GM04503 (cell line): ENCODE measurements around the gene MKLN1.

Source experiments
- DNase-seq: peaks from one replicate; pipeline ENCODE4 v3.0.0-alpha.2; 2012; ENCODE audit warnings: low read depth

Gene MKLN1

GRCh38 chr7:131522325-131522930, 194.8 kb downstream of the MKLN1 start:
- DNase-seq: no peak

- no peak for DNase-seq
Observed at GRCh38 chr7:131524115-131524514, 196.4 kb downstream of the MKLN1 start.

- DNase-seq: no peak
Observed at GRCh38 chr7:131524703-131525102, 197.0 kb downstream of the MKLN1 start.

DNA sequence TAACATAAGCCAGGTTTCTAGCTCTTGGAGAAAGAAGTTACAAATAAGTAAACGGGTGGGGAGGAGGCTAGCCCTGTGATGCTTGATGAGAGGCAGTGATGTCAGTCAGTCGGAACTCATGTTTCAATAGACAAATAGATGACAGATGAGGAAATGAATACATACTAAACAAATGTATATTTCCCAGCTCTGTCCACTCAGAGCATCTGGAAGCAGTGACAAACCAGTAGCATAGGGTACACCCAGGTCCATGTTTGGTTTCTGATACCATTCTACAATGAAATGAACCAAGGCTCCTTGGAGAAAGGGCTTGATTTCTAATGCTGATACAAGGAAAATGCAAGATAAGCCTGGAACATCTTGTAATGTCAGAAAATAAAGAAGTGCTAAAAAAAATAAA, 198.1 kb downstream of the MKLN1 start:
- DNase-seq: no peak

GRCh38 chr7:131527456-131527855, 199.8 kb downstream of the MKLN1 start:
- DNase-seq: no peak

GRCh38 chr7:131529179-131529578, 201.5 kb downstream of the MKLN1 start:
- no peak for DNase-seq

DNA sequence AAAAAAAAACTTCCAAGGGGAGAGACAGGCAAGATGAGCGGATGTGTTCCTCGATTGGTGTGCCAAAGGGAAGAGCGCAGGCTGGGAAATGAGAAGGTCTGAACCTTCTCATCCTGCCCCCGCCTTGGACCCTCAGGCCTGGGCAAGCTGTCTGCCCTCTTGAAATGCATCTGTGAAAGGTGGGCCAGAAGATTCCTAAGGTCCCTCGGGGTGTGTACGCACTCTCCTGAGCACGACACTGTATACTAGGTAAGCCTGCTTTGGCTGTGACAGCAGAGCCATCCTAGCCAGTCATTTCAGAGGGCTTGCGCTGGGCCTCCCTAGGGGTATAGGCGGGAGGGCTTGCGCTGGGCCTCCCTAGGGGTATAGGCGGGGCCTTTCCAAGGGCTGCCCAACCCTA, 201.9 kb downstream of the MKLN1 start:
- DNase-seq: no peak

DNA sequence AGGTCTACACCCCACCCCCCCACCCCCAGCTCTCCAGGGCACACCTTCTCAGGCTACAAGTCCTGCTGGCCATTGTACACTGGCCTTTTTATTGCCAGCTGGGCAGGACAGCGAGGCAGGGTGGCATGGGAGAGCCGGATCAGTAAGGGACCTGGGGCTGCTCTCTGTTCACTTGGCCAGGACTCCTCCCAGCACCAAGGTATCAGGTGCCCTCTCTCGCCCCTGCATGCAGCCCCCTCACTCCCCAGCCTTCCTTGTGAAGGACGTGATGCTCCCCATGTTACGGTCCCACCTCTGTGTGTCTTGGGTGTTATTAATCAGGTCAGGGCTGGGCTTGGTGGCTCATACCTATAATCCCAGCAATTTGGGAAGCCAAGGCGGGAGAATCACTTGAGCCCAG, 202.5 kb downstream of the MKLN1 start:
- DNase-seq: no peak

DNA sequence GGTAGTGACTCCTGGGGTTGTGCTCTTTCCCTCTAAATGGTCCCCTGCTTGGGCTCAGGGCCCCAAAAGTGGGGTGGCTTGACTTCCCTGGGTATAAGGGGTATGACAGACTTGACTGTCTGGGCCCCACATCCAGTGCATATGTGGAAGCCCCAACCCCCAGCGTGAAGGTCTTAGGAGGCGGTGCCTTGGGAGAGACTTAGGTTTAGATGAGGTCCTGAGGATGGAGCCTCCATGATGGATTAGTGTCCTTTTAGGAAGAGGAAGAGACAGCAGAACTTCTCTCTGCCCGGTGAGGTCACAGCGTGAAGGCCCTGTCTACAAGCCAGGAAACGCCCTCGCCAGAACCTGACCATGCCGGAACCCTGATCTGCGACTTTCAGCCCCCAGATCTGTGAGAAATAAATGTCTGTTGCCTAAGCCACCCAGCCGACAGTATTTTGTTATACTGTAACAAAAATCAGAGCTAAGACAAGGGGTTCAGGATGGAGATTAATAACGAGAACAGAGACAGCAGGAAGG, 205.0 kb downstream of the MKLN1 start:
- DNase-seq: no peak

- DNase-seq: no peak
Observed at GRCh38 chr7:131533151-131533559, 205.5 kb downstream of the MKLN1 start.

DNA sequence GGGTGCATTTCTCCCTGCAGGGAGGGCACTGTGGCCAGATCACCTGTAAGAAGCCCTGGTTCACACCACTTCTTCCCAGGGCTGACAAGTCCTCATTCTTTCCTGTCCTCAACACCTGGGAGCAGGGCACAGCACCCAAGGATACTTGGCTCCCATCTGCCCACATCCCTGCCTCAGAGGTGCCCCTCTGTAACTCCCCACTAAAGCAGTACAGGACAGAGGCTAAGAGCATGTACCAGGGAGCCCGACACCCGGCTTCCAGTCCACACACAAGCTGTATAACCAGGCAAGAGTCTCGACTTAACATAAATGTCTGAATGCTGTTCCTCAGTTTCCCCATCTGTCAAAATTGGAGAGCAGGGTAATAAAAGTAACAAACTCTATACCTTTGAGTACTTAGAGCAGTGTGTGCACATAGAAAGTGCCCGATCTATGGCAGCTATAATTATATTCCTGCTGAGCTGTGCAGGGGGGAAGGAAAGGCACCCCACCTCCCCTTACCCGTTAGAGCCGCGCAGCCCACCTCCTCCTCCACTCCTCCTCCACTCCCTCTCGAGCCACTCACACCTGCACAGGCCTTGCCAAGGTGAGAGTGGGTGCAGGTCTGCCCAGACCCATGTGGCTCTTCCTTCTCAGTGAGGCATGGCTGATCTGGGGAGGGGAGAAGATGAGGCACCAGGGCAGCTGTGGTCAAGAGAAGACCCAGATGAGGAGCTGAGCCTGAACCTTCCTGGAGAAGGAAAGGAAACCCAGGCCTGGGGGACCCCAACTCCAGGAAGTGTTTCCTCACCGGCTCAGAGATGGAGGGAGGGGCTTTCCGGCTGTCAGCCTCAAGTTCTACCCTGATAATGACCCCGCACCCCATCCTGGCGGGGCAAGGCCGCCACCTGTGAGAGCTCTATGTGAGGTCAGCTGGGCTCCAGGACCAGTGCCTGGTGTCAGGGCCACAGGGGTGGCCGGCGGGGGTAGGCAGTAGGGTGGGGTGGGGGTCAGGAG, 206.2 kb downstream of the MKLN1 start:
- DNase-seq: no peak

DNA sequence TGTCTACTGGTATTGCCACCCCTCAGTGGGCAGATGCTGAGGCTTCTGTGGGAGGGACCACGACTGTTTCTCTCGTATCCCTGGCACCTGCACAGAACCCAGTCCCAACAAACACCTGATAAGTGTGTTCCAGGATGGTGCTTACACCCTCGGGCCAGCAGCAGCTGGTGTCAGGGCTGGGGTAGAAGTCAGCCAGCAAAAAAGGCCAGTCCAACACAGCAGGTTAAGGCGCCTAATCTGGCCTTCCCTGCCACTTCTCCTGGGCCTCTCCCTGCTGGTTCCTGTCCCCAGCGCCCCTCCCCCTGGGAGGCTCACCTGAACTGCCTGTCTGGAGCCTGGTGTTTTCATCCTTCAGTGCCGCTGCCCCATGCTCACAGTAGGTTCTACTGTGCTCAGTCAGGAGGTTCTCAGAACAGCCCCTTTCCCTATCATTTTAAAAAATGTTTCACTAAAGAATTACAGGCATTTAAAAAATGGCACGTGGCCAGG, 208.7 kb downstream of the MKLN1 start:
- no peak for DNase-seq

DNA sequence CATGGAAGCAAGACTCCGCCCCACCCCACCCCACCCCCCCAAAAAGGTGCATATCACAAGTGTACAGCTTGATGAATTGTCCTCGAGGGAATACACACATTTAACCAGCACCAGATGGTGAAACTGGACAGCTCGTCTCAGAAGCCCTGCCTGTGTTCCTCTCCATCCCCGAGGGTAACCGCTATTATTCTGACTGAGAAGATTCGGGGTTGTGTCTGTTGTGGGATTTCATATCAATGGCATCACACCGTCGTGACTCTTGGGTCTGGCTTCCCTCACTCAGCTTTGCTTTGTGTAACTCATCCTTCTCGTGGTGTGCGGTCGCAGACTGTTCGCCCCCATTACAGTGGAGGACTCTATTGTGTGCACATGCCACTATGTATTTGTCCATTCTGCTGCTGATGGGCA, 209.9 kb downstream of the MKLN1 start:
- peak; percentile 54 for DNase-seq

DNA sequence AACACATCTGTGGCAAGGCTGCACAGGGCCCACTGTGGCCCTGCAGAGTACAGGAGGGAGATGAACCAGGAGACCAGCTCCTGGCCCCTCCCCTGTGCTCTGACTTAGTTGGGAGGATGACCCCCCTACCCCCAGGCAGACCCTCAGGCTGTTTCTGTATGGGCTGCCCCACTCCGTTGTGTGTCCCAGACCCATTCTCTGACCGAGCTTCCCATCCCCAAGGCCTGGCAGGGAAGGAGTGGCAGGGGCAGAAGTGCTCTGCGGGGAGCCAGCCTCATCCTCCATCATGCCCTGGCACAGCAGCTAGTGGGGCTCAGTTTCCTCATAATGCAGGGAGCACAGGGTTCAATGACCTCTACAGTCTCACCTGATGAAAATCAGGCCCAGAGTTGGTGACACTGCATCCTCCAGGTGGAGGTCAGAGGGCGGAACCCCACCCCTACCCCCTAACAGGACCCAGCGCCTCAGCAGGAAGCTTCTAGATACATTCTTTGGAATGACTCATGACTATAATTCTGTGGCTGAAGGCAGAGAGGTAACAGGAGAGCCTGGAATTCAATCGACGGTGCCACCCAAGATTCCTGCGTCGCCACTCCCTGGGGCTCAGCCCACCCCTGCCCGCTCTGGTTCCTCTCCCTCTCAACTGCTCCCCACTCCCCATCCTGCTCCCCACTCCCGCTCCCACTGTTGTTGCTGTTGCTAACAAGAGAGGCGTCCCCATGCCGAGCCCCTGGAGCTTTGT, 210.6 kb downstream of the MKLN1 start:
- no peak for DNase-seq

DNA sequence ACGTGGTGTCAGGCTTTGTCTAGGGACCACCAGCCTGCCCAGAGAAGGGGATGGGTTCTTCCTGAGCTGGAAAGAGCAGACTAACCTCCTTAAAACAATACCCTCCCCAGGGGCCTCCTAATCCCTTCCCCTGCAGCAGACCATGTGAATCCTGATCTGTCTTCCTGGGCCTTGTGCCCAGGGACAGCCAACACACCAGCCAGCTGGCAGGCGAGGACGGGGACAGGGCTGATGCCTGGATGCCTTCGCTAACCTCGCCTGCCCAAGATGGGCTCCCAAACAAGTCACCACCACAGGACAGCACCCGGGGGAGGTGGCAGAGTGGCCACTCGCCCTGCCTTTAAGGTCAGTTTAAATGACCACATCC, 211.1 kb downstream of the MKLN1 start:
- no peak for DNase-seq

DNA sequence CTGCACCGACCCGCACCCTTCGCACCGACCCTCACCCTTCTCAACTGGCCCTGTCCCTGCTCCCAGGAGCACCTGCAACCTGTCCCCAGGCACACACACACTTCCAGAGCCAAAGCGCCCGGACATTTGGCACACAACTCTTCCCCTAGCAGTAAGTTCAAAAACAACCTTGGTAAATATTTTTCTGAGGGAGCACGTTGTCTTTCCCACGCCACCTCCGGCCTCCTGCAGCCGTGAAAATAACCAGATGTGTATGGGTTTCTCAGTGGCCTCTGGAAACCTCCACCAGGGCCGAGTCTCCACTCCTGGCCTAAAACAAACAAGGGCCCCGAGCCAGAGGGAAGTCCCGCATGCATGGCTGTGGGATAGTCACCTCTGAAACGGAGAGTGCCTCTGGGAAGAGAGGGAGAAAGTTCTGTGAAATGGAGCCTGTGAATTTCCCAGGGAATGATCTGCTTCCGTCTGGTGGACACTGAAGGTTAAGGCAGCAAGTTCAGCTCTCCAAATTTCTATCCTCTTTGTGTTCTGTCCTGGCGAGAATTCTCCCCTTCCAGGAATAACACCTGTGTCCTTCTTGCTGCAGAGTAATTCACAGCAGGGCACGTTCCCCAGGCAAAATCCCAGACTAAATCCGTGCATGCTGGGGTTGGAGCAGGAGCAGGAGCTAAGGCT, 213.0 kb downstream of the MKLN1 start:
- no peak for DNase-seq

DNA sequence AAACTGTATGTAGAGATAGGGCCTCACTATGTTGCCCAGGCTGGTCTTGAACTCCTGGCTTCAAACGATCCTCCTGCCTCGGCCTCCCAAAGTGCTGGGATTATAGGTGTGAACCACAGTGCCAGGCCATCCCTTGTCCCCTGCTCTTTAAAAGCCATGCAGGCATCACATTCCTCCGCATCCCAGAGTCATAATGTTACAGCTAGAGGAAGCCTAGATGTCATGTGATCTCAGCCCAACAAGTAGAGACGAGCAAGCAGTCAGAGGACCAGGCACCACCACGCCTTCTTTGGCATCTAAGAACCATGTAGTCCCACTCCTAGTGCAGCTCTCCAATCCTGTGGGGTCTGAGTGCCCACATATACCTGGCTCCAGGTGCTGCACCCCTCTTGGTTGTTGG, 215.6 kb downstream of the MKLN1 start:
- no peak for DNase-seq

DNA sequence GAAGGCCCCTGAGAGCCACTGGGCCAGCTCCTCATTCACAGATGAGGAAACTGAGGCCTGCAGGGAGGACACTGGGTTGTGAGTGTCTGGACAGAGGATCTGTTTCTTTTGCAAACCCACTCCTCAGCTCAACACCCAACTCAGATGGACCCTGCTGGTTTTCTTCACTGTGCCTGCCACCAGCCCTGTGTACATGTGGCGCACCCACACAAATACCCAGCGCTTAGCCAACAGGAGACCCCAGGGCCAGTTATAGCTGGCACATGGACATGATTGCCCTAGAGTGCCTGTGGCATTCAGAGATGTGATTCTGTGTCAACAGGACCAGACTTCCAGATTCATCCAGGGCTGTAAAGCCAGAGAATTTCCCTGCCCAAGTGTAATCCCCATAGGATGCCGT, 216.3 kb downstream of the MKLN1 start:
- DNase-seq: no peak

DNA sequence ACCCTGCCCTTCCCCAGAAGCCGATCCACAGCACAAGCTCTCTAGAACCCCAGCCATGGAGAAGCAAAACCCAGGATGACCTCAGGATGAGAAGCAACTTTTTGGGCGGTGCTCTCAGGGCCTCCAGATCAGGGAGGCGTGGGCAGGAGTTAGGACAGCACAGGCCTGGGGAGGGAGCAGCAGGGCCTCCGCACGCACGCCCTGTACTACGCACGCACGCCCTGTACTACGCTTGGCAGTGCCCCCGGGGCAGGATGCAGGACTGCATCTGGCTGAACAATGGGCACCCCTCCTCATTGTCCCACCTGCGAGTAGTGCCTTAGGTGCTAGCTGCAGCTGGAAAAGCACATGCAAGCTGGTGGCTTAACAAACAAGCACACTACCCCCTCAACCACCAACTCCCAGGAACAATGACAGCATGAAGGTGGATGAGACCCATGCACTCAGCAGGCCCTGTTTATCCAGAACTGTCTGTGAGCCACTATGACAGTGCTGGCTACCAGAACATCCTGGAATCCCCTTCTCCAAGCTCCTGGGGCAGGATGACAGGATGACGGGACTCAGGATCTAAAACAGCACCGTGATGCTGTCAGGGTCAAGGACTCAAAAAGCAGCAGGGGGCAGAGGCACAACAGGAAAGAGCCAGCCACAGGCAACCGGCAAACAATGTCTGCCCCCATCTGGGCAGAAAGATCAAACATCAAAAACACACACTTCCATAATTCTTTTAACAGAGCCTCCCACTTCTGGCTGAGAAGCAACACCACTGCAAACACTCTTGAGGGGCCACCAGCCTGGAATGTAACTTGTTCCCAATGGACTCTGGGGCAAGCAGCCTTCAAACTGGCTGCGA, 217.0 kb downstream of the MKLN1 start:
- DNase-seq: no peak

DNA sequence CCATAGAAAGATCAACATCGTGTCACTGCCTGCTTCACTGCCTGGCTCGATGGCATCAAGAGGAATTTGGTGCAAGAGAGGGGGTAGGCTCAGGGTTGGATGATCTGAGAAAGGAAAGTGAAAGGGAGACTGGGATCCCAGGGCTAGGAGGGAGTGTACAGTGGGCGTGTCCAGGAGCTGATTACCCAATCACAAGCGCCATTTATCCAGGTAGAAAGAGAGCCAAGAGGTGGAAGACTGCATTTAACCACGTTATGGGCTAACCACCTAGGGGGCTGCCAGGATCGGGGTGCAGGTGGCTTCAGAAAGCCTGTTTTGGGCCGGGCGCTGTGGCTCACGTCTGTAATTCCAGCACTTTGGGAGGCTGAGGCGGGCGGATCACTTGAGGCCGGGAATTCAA, 218.4 kb downstream of the MKLN1 start:
- DNase-seq: no peak
